Activated CD8-positive, alpha-beta T cell treated with anti-CD3 and anti-CD28 coated beads, Interleukin-2, amount 10 ng/mL, durations not matched to agents 7 days and 5 days (primary cell): ENCODE measurements around the gene HEATR9. TPM values are rescaled to one million over a fixed set of nuclear protein-coding genes. Genes with fewer than 3 reads are reported as not detected.

ENCODE experiments used
- ATAC-seq: fragments of 150-1000 bp; cut with Tn5 transposase; one replicate; pipeline ENCODE4 v1.10.0; 2021; ENCODE audit warnings: moderate library complexity
- CTCF ChIA-PET: fragments of 350-600 bp; sonication (Branson Sonifier 250); formaldehyde crosslinking; loops from one replicate; lab custom pipeline; 2021; ENCODE audit warnings: antibody characterized with exemption; lab: Charles Lee
- POLR2A ChIA-PET: fragments of 350-600 bp; sonication (Branson Sonifier 250); formaldehyde crosslinking; loops from one replicate; lab custom pipeline; 2021; ENCODE audit warnings: antibody characterized with exemption; lab: Charles Lee
- DNase-seq: peaks from one replicate; pipeline ENCODE4 v3.0.0-alpha.2; 2020
- H3K27ac Mint-ChIP-seq: one replicate; pipeline ENCODE4 v1.8.0; 2021; ENCODE audit warnings: mild to moderate bottlenecking, mixed read lengths
- H3K27me3 Mint-ChIP-seq: one replicate; pipeline ENCODE4 v1.8.0; 2021; ENCODE audit warnings: low read depth, mixed read lengths
- H3K36me3 Mint-ChIP-seq: one replicate; pipeline ENCODE4 v1.8.0; 2021; ENCODE audit warnings: low read depth, mixed read lengths
- H3K4me1 Mint-ChIP-seq: one replicate; pipeline ENCODE4 v1.8.0; 2021; ENCODE audit warnings: low read depth, mixed read lengths
- H3K4me3 Mint-ChIP-seq: one replicate; pipeline ENCODE4 v1.8.0; 2021; ENCODE audit warnings: mild to moderate bottlenecking, mixed read lengths
- H3K9me3 Mint-ChIP-seq: one replicate; pipeline ENCODE4 v1.8.0; 2022; ENCODE audit warnings: mixed read lengths; ENCODE audit not compliant: insufficient read depth
- total RNA-seq, 2 experiments: library from RNA; stranded (reverse); gene quantifications; one replicate each; pipeline ENCODE4 v1.2.3, GENCODE V29; 2021

The HEATR9 gene
- total RNA-seq, 2 experiments from 2014 or later = 1.1 TPM

DNA sequence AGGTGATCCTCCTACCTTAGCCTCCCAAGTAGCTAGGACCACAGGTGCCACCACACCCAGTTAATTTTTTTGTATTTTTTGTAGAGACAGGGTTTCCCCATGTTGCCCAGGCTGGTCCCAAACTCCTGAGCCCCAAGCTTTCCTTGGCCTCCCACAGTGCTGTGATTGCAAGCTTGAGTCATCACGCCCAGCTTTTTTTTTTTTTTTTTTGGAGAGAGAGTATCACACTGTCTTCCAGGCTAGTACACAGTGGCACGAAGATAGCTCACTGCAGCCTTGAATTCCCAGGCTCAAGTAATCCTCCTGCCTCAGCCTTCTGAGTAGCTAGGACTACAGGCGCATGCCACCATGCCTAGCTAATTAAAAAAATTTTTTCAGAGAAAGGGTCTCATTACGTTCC lies 27.2 kb downstream of the HEATR9 start:
- DNase-seq (no peak), ATAC-seq (no peak)
- ChIA-PET CTCF (interaction anchor here (0.6 to 2.3 kb wide), 5 partner anchors 23 to 307 kb away, joined by 3 to 10 read pairs (median 4); no protein-coding TSS in a partner anchor), POLR2A (interaction anchor here (1.4 kb wide), 1 partner anchor 32 kb away, joined by 4 read pairs; the partner anchor contains the start of gene TAF15)
- no peaks in the 10 kb centered on the region for H3K9me3 Mint-ChIP-seq
- peaks cover 64% of the 10 kb centered on the region for H3K36me3 Mint-ChIP-seq
- H3K27me3 Mint-ChIP-seq = no peaks in the 10 kb centered on the region
- H3K27ac Mint-ChIP-seq = no peak overlapping the region
- no peak overlapping the region for H3K4me3 Mint-ChIP-seq
- H3K4me1 Mint-ChIP-seq = peaks cover 9% of the 10 kb centered on the region

- CTCF ChIA-PET = interaction anchor here (2.0 to 2.3 kb wide), 2 partner anchors 23 to 77 kb away, joined by 4 to 10 read pairs; no protein-coding TSS in a partner anchor
- Mint-ChIP-seq H3K27me3 (no peaks in the 10 kb centered on the region), H3K4me3 (no peak overlapping the region), H3K9me3 (no peaks in the 10 kb centered on the region), H3K27ac (no peak overlapping the region), H3K36me3 (peaks cover 67% of the 10 kb centered on the region), H3K4me1 (peaks cover 9% of the 10 kb centered on the region)
- POLR2A ChIA-PET = interaction anchor here (1.4 kb wide), 1 partner anchor 31 kb away, joined by 4 read pairs; the partner anchor contains the start of gene TAF15
- ATAC-seq (no peak), DNase-seq (no peak)
These were observed 27.6 kb downstream of the HEATR9 start for GRCh38 chr17:35841101-35841500.

- H3K27ac Mint-ChIP-seq = no peak overlapping the region
- peaks cover 67% of the 10 kb centered on the region for H3K36me3 Mint-ChIP-seq
- H3K9me3 Mint-ChIP-seq = no peaks in the 10 kb centered on the region
- ATAC-seq (no peak), DNase-seq (no peak)
- ChIA-PET CTCF (interaction anchor here (1.8 kb wide), 1 partner anchor 25 kb away, joined by 4 read pairs; no protein-coding TSS in a partner anchor), POLR2A (no interaction called here)
- H3K4me3 Mint-ChIP-seq = no peak overlapping the region
- no peaks in the 10 kb centered on the region for H3K27me3 Mint-ChIP-seq
- H3K4me1 Mint-ChIP-seq = peaks cover 4% of the 10 kb centered on the region
These were observed 43.5 kb downstream of the HEATR9 start for GRCh38 chr17:35825206-35825605.

- Mint-ChIP-seq H3K36me3 (peaks cover 66% of the 10 kb centered on the region), H3K4me3 (no peak overlapping the region), H3K9me3 (no peaks in the 10 kb centered on the region), H3K27ac (no peak overlapping the region), H3K4me1 (peaks cover 15% of the 10 kb centered on the region), H3K27me3 (no peaks in the 10 kb centered on the region)
- ChIA-PET CTCF (interaction anchor here (1.2 to 2.9 kb wide), 3 partner anchors 13 to 148 kb away, joined by 3 to 28 read pairs (median 5); no protein-coding TSS in a partner anchor), POLR2A (no interaction called here)
- no peak for ATAC-seq
- DNase-seq = no peak
These were observed 47.4 kb downstream of the HEATR9 start for GRCh38 chr17:35821308-35821707.

GRCh38 chr17:35819455-35819854 lies 49.2 kb downstream of the HEATR9 start:
- CTCF ChIA-PET = interaction anchor here (0.8 to 3.7 kb wide), 13 partner anchors 9 to 150 kb away, joined by 3 to 28 read pairs (median 5); partner anchors contain the start of gene TAF15
- Mint-ChIP-seq H3K4me1 (peaks cover 31% of the 10 kb centered on the region), H3K27ac (peak overlapping the region; percentile 46), H3K36me3 (peaks cover 59% of the 10 kb centered on the region), H3K4me3 (no peak overlapping the region), H3K9me3 (no peaks in the 10 kb centered on the region), H3K27me3 (no peaks in the 10 kb centered on the region)
- DNase-seq (no peak), ATAC-seq (no peak)
- POLR2A ChIA-PET = interaction anchor here (4.8 kb wide), 1 partner anchor 10 kb away, joined by 28 read pairs; the partner anchor contains the start of gene TAF15

GRCh38 chr17:35817196-35817595 lies 51.5 kb downstream of the HEATR9 start:
- no peak for ATAC-seq
- peaks cover 50% of the 10 kb centered on the region for H3K36me3 Mint-ChIP-seq

DNA sequence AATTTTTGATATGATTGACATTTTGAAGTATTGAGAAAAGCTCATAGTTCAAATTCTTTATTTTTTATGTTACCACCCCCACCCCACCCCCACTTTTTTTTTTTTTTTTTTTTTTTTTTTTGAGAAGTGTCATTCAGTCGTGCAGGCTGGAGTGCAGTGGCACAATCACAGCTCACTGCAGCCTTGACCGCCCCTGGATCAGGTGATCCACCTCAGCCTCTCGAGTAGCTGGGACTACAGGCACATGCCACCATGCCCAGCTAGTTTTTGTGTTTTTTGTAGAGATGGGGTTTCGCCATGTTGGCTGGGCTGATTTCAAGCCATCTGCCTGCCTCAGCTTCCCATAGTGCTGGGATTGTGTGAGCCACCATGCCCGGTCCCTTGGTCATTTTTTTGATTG lies 52.0 kb downstream of the HEATR9 start:
- DNase-seq = no peak
- H3K4me1 Mint-ChIP-seq = peaks cover 44% of the 10 kb centered on the region
- ATAC-seq = no peak
- no peak overlapping the region for H3K27ac Mint-ChIP-seq
- POLR2A ChIA-PET = interaction anchor here (0.5 to 4.8 kb wide), 4 partner anchors 8 to 1148 kb away, joined by 3 to 28 read pairs (median 4); partner anchors contain the start of gene TAF15
- no peaks in the 10 kb centered on the region for H3K27me3 Mint-ChIP-seq
- peaks cover 52% of the 10 kb centered on the region for H3K36me3 Mint-ChIP-seq
- CTCF ChIA-PET = interaction anchor here (1.2 to 3.7 kb wide), 7 partner anchors 8 to 332 kb away, joined by 3 to 25 read pairs (median 6); partner anchors contain the start of gene TAF15
- H3K9me3 Mint-ChIP-seq = no peaks in the 10 kb centered on the region
- H3K4me3 Mint-ChIP-seq = no peak overlapping the region

More at GRCh38 chr17:35817196-35817595, 51.5 kb downstream of the HEATR9 start:
- no peak overlapping the region for H3K4me3 Mint-ChIP-seq
- H3K9me3 Mint-ChIP-seq = no peaks in the 10 kb centered on the region
- ChIA-PET POLR2A (interaction anchor here (0.6 to 4.8 kb wide), 3 partner anchors 8 to 470 kb away, joined by 3 to 28 read pairs (median 4); partner anchors contain the start of gene TAF15), CTCF (interaction anchor here (1.2 to 3.7 kb wide), 5 partner anchors 9 to 204 kb away, joined by 3 to 25 read pairs (median 10); partner anchors contain the start of gene TAF15)
- no peaks in the 10 kb centered on the region for H3K27me3 Mint-ChIP-seq
- H3K27ac Mint-ChIP-seq = no peak overlapping the region
- peaks cover 39% of the 10 kb centered on the region for H3K4me1 Mint-ChIP-seq
- DNase-seq = no peak

DNA sequence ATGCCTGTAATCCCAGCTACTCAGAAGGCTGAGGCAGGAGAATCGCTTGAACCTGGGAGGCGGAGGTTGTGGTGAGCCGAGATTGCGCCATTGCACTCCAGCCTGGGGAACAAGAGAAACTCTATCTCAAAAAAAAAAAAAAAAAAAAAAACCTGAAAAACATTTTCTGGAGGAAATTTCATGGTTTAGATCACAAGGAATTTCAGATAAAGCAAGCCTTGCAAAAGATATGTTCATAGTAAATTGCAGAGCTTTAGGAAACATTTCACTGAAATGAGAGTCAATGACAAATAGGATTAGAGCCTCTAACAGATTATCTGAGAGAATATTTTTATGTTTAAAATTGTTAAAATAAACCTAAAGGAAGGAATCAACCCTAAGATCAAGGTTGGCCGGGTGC lies 56.2 kb downstream of the HEATR9 start:
- CTCF ChIA-PET = interaction anchor here (1.2 to 10.8 kb wide), 2 partner anchors 46 to 224 kb away, joined by 3 to 415 read pairs; partner anchors contain the start of gene C17orf50
- no peak overlapping the region for H3K27ac Mint-ChIP-seq
- H3K4me1 Mint-ChIP-seq = peaks cover 56% of the 10 kb centered on the region
- DNase-seq (no peak), ATAC-seq (no peak)
- peaks cover 38% of the 10 kb centered on the region for H3K36me3 Mint-ChIP-seq
- no peaks in the 10 kb centered on the region for H3K9me3 Mint-ChIP-seq
- H3K4me3 Mint-ChIP-seq = no peak overlapping the region
- POLR2A ChIA-PET = no interaction called here
- no peaks in the 10 kb centered on the region for H3K27me3 Mint-ChIP-seq

- H3K27me3 Mint-ChIP-seq = no peaks in the 10 kb centered on the region
- ATAC-seq (no peak), DNase-seq (no peak)
- ChIA-PET POLR2A (no interaction called here), CTCF (interaction anchor here (0.7 to 10.8 kb wide), 5 partner anchors 15 to 223 kb away, joined by 3 to 415 read pairs (median 3); partner anchors contain the start of gene C17orf50)
- H3K4me1 Mint-ChIP-seq = peaks cover 60% of the 10 kb centered on the region
- no peak overlapping the region for H3K27ac Mint-ChIP-seq
- H3K4me3 Mint-ChIP-seq = no peak overlapping the region
- H3K9me3 Mint-ChIP-seq = no peaks in the 10 kb centered on the region
- peaks cover 35% of the 10 kb centered on the region for H3K36me3 Mint-ChIP-seq
These were observed 56.9 kb downstream of the HEATR9 start for GRCh38 chr17:35811759-35812158.

DNA sequence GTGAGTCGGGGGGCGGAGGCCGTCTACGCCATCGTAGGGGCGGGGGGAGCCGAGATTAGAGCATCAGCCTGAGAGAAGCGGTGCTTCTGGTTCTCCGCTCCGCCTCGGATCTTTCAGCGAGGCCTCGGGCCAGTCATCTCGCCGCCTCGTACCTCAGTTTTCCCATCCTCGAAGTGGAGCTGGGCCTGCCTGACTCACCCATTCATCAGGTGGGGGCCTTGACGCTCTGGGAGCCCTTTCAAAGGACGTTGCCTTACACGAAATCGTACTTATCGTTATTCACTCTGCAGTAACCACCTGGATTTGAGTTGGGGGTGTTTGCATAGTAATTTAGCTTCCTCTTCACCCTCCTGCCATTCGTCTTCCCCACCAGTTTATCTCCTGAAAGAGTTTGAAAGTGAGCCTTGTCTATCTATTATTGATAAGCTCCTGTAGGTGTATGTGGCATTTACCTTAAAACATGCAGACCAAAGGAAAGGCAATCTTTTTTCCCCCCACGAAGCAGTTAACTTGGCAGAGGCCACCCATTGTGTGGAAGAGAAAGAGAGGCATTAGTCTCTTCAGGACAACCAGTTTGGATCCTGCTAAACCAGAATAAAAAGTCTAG lies 58.7 kb downstream of the HEATR9 start:
- Mint-ChIP-seq H3K9me3 (no peaks in the 10 kb centered on the region), H3K4me1 (peaks cover 53% of the 10 kb centered on the region), H3K27ac (peak overlapping the region; percentile 98), H3K36me3 (peaks cover 28% of the 10 kb centered on the region), H3K4me3 (peak overlapping the region; percentile 85), H3K27me3 (no peaks in the 10 kb centered on the region)
- no peak for DNase-seq
- ChIA-PET CTCF (interaction anchor here (1.1 to 10.8 kb wide), 11 partner anchors 9 to 339 kb away, joined by 3 to 415 read pairs (median 7); partner anchors contain the start of genes C17orf50, MMP28 and PEX12), POLR2A (interaction anchor here (0.6 to 3.0 kb wide), 17 partner anchors 9 to 567 kb away, joined by 3 to 34 read pairs (median 4); partner anchors contain the start of genes RDM1 and SLFN5)
- ATAC-seq = no peak
